Type B pancreatic cell (in vitro differentiated cells): ENCODE results near the gene CHPF2. TPM values are rescaled to one million over a fixed set of nuclear protein-coding genes. Genes with fewer than 3 reads are reported as not detected.

Experiments
- DNase-seq: peaks from one replicate; pipeline ENCODE4 v3.0.0; 2021; ENCODE audit warnings: mixed read lengths; ENCODE audit not compliant: unreplicated experiment; ENCODE audit errors: extremely low spot score
- H3K27ac Mint-ChIP-seq: 2 replicates; pipeline ENCODE4 v1.8.0; 2021; ENCODE audit warnings: mild to moderate bottlenecking, mixed read lengths
- H3K27me3 Mint-ChIP-seq: 2 replicates; pipeline ENCODE4 v1.8.0; 2021; ENCODE audit warnings: mixed read lengths
- H3K36me3 Mint-ChIP-seq: 2 replicates; pipeline ENCODE4 v1.8.0; 2021; ENCODE audit warnings: mixed read lengths
- H3K4me1 Mint-ChIP-seq: one replicate; pipeline ENCODE4 v1.8.0; 2021; ENCODE audit warnings: mixed read lengths; ENCODE audit not compliant: unreplicated experiment
- H3K4me3 Mint-ChIP-seq: 2 replicates; pipeline ENCODE4 v1.8.0; 2021; ENCODE audit warnings: mild to moderate bottlenecking, mixed read lengths
- H3K9me3 Mint-ChIP-seq: 2 replicates; pipeline ENCODE4 v1.8.0; 2021; ENCODE audit warnings: mixed read lengths
- CTCF ChIP-seq: fragments of 200-600 bp; sonication (generic); conservative IDR thresholded peaks from 2 replicates; pipeline ENCODE4 v1.5.0; 2021; ENCODE audit warnings: antibody characterized with exemption, mild to moderate bottlenecking
- total RNA-seq: library from RNA; stranded (reverse); gene quantifications from 2 replicates; pipeline ENCODE4 v1.2.1, GENCODE V29; 2021; ENCODE audit warnings: low replicate concordance

CHPF2 gene
- total RNA-seq, 1 donor from 2014 or later: 44.4 TPM

- Mint-ChIP-seq H3K9me3 (no peaks in the 10 kb centered on the region), H3K27ac (no peak overlapping the region), H3K36me3 (no peaks in the 10 kb centered on the region), H3K27me3 (peaks cover 40% of the 10 kb centered on the region), H3K4me1 (no peaks in the 10 kb centered on the region), H3K4me3 (no peak overlapping the region)
- no peak for TF ChIP-seq CTCF
- DNase-seq: no peak
These were observed 30.5 kb upstream of the CHPF2 start for GRCh38 chr7:151201751-151202150.

- Mint-ChIP-seq H3K4me1 (no peaks in the 10 kb centered on the region), H3K4me3 (no peak overlapping the region), H3K27ac (no peak overlapping the region), H3K9me3 (no peaks in the 10 kb centered on the region), H3K27me3 (peaks cover 47% of the 10 kb centered on the region), H3K36me3 (no peaks in the 10 kb centered on the region)
- TF ChIP-seq CTCF: no peak
- no peak for DNase-seq
These were observed 29.4 kb upstream of the CHPF2 start for GRCh38 chr7:151202836-151203235.

- Mint-ChIP-seq H3K4me1 (no peaks in the 10 kb centered on the region), H3K27me3 (peaks cover 51% of the 10 kb centered on the region), H3K27ac (no peak overlapping the region), H3K4me3 (no peak overlapping the region), H3K36me3 (no peaks in the 10 kb centered on the region), H3K9me3 (no peaks in the 10 kb centered on the region)
- no peak for TF ChIP-seq CTCF
- no peak for DNase-seq
These were observed 27.8 kb upstream of the CHPF2 start for GRCh38 chr7:151204383-151205032.

GRCh38 chr7:151205730-151206129 lies 26.6 kb upstream of the CHPF2 start:
- Mint-ChIP-seq H3K4me3 (no peak overlapping the region), H3K9me3 (no peaks in the 10 kb centered on the region), H3K27me3 (peaks cover 53% of the 10 kb centered on the region), H3K36me3 (no peaks in the 10 kb centered on the region), H3K27ac (no peak overlapping the region), H3K4me1 (no peaks in the 10 kb centered on the region)
- no peak for TF ChIP-seq CTCF
- no peak for DNase-seq

- H3K27ac Mint-ChIP-seq: no peak overlapping the region
- no peak for TF ChIP-seq CTCF
- no peaks in the 10 kb centered on the region for H3K4me1 Mint-ChIP-seq
- no peak for DNase-seq
- no peaks in the 10 kb centered on the region for H3K36me3 Mint-ChIP-seq
- no peaks in the 10 kb centered on the region for H3K9me3 Mint-ChIP-seq
- H3K27me3 Mint-ChIP-seq: peaks cover 47% of the 10 kb centered on the region
- H3K4me3 Mint-ChIP-seq: no peak overlapping the region
These were observed 25.4 kb upstream of the CHPF2 start for GRCh38 chr7:151206914-151207313.

- no peaks in the 10 kb centered on the region for H3K9me3 Mint-ChIP-seq
- H3K4me1 Mint-ChIP-seq: no peaks in the 10 kb centered on the region
- H3K4me3 Mint-ChIP-seq: no peak overlapping the region
- DNase-seq: no peak
- no peak for TF ChIP-seq CTCF
- H3K27ac Mint-ChIP-seq: no peak overlapping the region
- H3K27me3 Mint-ChIP-seq: peaks cover 43% of the 10 kb centered on the region
- no peaks in the 10 kb centered on the region for H3K36me3 Mint-ChIP-seq
These were observed 25.0 kb upstream of the CHPF2 start for GRCh38 chr7:151207315-151207714.
